CD4-positive, CD25-positive, alpha-beta regulatory T cell (primary cell): ENCODE data around the gene NCOA1. TPM values are rescaled to one million over a fixed set of nuclear protein-coding genes. Genes with fewer than 3 reads are reported as not detected.

ENCODE experiments used
- ATAC-seq, 2 donors: fragments of 150-1000 bp; cut with Tn5 transposase; one replicate each; pipeline ENCODE4 v1.10.0; 2021; ENCODE audit warnings: low read depth in 2 of 2, moderate number of reproducible peaks in 2 of 2, moderate library complexity in 1 of 2
- DNase-seq, 3 donors: peaks; one replicate each; pipeline versions ENCODE4 v3.0.0 to v3.0.0-alpha.2; 2012 to 2022; ENCODE audit warnings: mixed read lengths in 1 of 3
- H3K27ac ChIP-seq: one replicate; pipeline ENCODE4 v1.7.0; 2013; ENCODE audit warnings: mild to moderate bottlenecking, low read length; ENCODE audit not compliant: insufficient read depth, poor library complexity, severe bottlenecking
- H3K27me3 ChIP-seq: one replicate; pipeline ENCODE4 v1.7.0; 2013; ENCODE audit warnings: low read length; ENCODE audit not compliant: control insufficient read depth, insufficient read depth
- H3K36me3 ChIP-seq: one replicate; pipeline ENCODE4 v1.7.0; 2013; ENCODE audit warnings: mild to moderate bottlenecking, low read length, moderate library complexity; ENCODE audit not compliant: control insufficient read depth, insufficient read depth
- H3K4me1 ChIP-seq: 2 replicates; pipeline ENCODE4 v1.7.0; 2013; ENCODE audit warnings: mild to moderate bottlenecking, low read length; ENCODE audit not compliant: insufficient read depth, control insufficient read depth, poor library complexity, severe bottlenecking
- H3K4me3 ChIP-seq: one replicate; pipeline ENCODE4 v1.7.0; 2013; ENCODE audit warnings: low read depth, mild to moderate bottlenecking, low read length, moderate library complexity
- H3K9me3 ChIP-seq, 2 experiments: 1 replicate in 1 of 2; 2 replicates in 1 of 2; pipeline ENCODE4 v1.7.0; 2013; ENCODE audit warnings: low read length in 2 of 2, mild to moderate bottlenecking in 1 of 2, moderate library complexity in 1 of 2; ENCODE audit not compliant: control insufficient read depth in 2 of 2
- H3K27ac Mint-ChIP-seq, 3 donors: one replicate each; pipeline ENCODE4 v1.8.0; 2020 to 2022; ENCODE audit warnings: mild to moderate bottlenecking in 3 of 3, mixed read lengths in 3 of 3, moderate library complexity in 2 of 3
- H3K27me3 Mint-ChIP-seq: one replicate; pipeline ENCODE4 v1.8.0; 2022; ENCODE audit warnings: mild to moderate bottlenecking, mixed read lengths
- H3K36me3 Mint-ChIP-seq: one replicate; pipeline ENCODE4 v1.8.0; 2020; ENCODE audit warnings: mixed read lengths
- H3K4me1 Mint-ChIP-seq, 4 donors: one replicate each; pipeline ENCODE4 v1.8.0; 2020 to 2022; ENCODE audit warnings: mixed read lengths in 4 of 4, mild to moderate bottlenecking in 1 of 4
- H3K4me3 Mint-ChIP-seq, 4 donors: one replicate each; pipeline ENCODE4 v1.8.0; 2020 to 2022; ENCODE audit warnings: mild to moderate bottlenecking in 4 of 4, mixed read lengths in 4 of 4, moderate library complexity in 3 of 4
- H3K9me3 Mint-ChIP-seq, 7 donors: one replicate each; pipeline ENCODE4 v1.8.0; 2020 to 2022; ENCODE audit warnings: mixed read lengths in 7 of 7, mild to moderate bottlenecking in 3 of 7, moderate library complexity in 2 of 7
- polyA plus RNA-seq, 4 donors: library from polyadenylated mRNA; unstranded; fragments of 300-500 nt; fragmentation: Illumina TruSeq; gene quantifications; one replicate each; pipeline ENCODE4 v1.2.3, GENCODE V29; 2021
- total RNA-seq: library from RNA; stranded (reverse); gene quantifications from one replicate; pipeline ENCODE4 v1.2.3, GENCODE V29; 2022

The NCOA1 gene
- total and polyA plus RNA-seq, 5 donors from 2014 or later: 9.0 to 53.6 (median 15.2) TPM

DNA sequence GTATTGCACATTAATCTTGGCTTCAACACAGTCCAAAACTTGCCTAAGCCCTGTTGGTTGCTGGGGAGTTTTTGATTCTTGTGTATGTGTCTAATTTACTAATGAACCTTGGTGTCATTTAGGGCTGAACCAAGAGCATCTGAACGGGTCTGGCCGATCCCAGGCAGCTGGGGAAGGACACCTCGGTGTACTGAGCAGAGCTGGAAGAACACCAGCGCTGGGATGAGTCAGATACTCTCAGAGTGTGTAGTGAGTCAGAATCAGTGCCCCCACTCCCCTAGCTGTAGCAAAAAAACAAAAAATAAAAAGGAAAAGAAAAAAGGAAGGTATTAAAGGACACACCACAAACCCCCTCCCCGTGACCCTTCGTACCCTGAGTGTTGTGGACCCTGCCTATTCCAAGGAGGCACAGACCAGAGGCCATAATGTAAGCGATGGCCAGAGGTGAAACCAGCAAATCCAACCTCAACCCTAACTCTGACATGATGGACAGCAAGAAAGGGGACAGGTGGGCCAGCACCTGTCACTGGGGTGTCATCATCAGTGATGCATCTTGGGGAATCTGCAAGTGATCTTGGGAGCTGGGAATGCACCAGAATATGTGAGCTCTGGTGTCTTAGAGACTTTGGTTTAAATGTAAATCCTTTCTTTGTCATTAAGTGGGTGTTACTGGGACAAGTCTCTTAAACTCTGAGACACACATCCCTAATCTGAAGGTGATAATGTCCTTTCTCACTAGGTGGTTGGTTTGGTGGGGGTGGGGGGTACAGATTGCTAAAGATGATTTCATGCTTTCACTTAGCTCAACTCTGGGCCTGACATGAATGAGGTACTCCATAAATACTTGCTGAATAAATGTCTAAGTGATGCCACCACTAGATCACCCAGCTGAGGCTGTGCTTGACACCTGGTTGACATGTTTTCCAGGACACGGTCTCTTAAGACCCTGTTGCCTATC, 34.2 kb upstream of the NCOA1 start:
- no peaks in the 10 kb centered on the region for H3K36me3 Mint-ChIP-seq
- no peaks in the 10 kb centered on the region for H3K4me1 Mint-ChIP-seq
- peaks cover 21% of the 10 kb centered on the region for H3K27me3 Mint-ChIP-seq
- Histone ChIP-seq H3K27ac (no peak overlapping the region), H3K4me1 (no peaks in the 10 kb centered on the region), H3K36me3 (no peaks in the 10 kb centered on the region), H3K27me3 (no peaks in the 10 kb centered on the region), H3K4me3 (no peak overlapping the region), H3K9me3 (no peaks in the 10 kb centered on the region)
- no peak for DNase-seq
- peak in 1 of 2 donors; percentile 31 for ATAC-seq
- H3K9me3 Mint-ChIP-seq: peaks cover 0 to under 1% (median 0%) of the 10 kb centered on the region in 7 donors
- H3K27ac Mint-ChIP-seq: no peak overlapping the region
- H3K4me3 Mint-ChIP-seq: no peak overlapping the region

GRCh38 chr2:24457696-24458386, 33.2 kb upstream of the NCOA1 start:
- no peak for ATAC-seq
- H3K9me3 ChIP-seq: no peaks in the 10 kb centered on the region
- H3K27ac Mint-ChIP-seq: no peak overlapping the region
- no peaks in the 10 kb centered on the region for H3K4me1 ChIP-seq
- no peaks in the 10 kb centered on the region for H3K36me3 Mint-ChIP-seq
- H3K4me3 Mint-ChIP-seq: no peak overlapping the region
- no peaks in the 10 kb centered on the region for H3K36me3 ChIP-seq
- peaks cover 0 to 3% (median 0%) of the 10 kb centered on the region in 7 donors for H3K9me3 Mint-ChIP-seq
- peaks cover 21% of the 10 kb centered on the region for H3K27me3 Mint-ChIP-seq
- H3K27ac ChIP-seq: no peak overlapping the region
- DNase-seq: no peak
- no peaks in the 10 kb centered on the region for H3K27me3 ChIP-seq
- no peak overlapping the region for H3K4me3 ChIP-seq
- H3K4me1 Mint-ChIP-seq: no peaks in the 10 kb centered on the region

DNA sequence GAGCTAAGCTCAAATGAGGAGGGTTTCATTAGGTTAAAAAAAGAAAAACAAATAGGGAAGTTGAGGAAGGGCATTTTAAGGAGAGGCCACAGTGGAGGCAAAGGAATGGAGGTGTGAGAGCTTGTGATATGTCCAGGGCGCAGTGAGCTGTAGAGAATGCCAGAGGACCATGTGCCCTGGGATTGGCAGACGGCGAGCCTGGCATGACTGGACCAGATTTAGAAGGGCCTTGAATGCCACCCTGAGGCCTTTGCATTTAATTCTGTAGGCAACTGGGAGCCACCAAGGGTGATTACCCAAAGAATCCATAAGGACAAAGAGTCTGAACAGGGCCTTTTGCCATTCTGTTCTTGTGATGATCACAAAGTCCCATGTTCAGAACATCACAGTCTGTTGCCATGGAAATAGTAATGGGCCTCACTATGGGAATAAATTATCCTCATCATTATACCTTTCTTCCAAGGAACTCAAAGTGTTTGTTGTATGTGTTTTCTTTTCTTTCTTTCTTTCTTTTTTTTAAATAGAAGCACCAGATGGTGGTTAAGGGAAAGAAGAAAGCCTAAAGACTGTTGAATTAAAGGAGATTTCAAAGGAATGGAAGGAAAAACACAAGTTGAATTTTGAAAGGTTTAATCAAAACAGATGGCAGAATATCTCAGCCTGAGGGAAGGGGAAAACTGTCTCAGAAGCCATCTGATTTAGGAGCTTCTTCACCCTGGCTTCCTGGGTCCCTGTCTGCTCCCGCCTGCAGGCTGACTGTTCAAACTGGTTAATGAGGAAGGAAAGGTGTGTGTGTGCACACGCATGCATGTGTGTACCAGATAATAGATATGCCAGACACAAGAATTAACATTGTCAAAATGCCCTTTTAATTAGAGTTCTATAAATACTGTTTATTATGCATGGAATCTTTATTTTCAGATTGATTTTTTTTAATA, 31.6 kb upstream of the NCOA1 start:
- peaks cover 0 to 3% (median 0%) of the 10 kb centered on the region in 7 donors for H3K9me3 Mint-ChIP-seq
- H3K36me3 Mint-ChIP-seq: no peaks in the 10 kb centered on the region
- DNase-seq: no peak
- ATAC-seq: no peak
- H3K4me1 Mint-ChIP-seq: peaks cover 0 to 2% (median 0%) of the 10 kb centered on the region in 4 donors
- no peaks in the 10 kb centered on the region for H3K27me3 ChIP-seq
- peaks cover 24% of the 10 kb centered on the region for H3K27me3 Mint-ChIP-seq
- no peak overlapping the region for H3K27ac Mint-ChIP-seq
- H3K9me3 ChIP-seq: no peaks in the 10 kb centered on the region
- H3K27ac ChIP-seq: no peak overlapping the region
- H3K4me3 Mint-ChIP-seq: no peak overlapping the region
- no peak overlapping the region for H3K4me3 ChIP-seq
- H3K4me1 ChIP-seq: no peaks in the 10 kb centered on the region
- H3K36me3 ChIP-seq: no peaks in the 10 kb centered on the region

- peaks cover 0 to 3% (median 0%) of the 10 kb centered on the region in 7 donors for H3K9me3 Mint-ChIP-seq
- H3K4me3 ChIP-seq: no peak overlapping the region
- peaks cover 0 to 2% (median 0%) of the 10 kb centered on the region in 4 donors for H3K4me1 Mint-ChIP-seq
- no peak overlapping the region for H3K27ac ChIP-seq
- no peaks in the 10 kb centered on the region for H3K4me1 ChIP-seq
- no peak for ATAC-seq
- no peaks in the 10 kb centered on the region for H3K27me3 ChIP-seq
- peaks cover 10% of the 10 kb centered on the region for H3K27me3 Mint-ChIP-seq
- H3K9me3 ChIP-seq: no peaks in the 10 kb centered on the region
- no peaks in the 10 kb centered on the region for H3K36me3 ChIP-seq
- H3K27ac Mint-ChIP-seq: no peak overlapping the region
- DNase-seq: no peak
- no peak overlapping the region for H3K4me3 Mint-ChIP-seq
- no peaks in the 10 kb centered on the region for H3K36me3 Mint-ChIP-seq
Measured at GRCh38 chr2:24461685-24462084, 29.4 kb upstream of the NCOA1 start.

- Histone ChIP-seq H3K4me3 (no peak overlapping the region), H3K36me3 (no peaks in the 10 kb centered on the region), H3K27ac (no peak overlapping the region), H3K4me1 (no peaks in the 10 kb centered on the region), H3K9me3 (no peaks in the 10 kb centered on the region), H3K27me3 (no peaks in the 10 kb centered on the region)
- H3K4me1 Mint-ChIP-seq: peaks cover 0 to 2% (median 0%) of the 10 kb centered on the region in 4 donors
- no peak overlapping the region for H3K27ac Mint-ChIP-seq
- no peak for DNase-seq
- no peak overlapping the region for H3K4me3 Mint-ChIP-seq
- H3K36me3 Mint-ChIP-seq: no peaks in the 10 kb centered on the region
- H3K9me3 Mint-ChIP-seq: peaks cover 0 to 3% (median 0%) of the 10 kb centered on the region in 7 donors
- H3K27me3 Mint-ChIP-seq: peaks cover 14% of the 10 kb centered on the region
- ATAC-seq: no peak
Measured at GRCh38 chr2:24463271-24463670, 27.8 kb upstream of the NCOA1 start.

- H3K4me1 ChIP-seq: no peaks in the 10 kb centered on the region
- Mint-ChIP-seq H3K4me3 (no peak overlapping the region), H3K27ac (no peak overlapping the region), H3K4me1 (peaks cover 0 to 2% (median 0%) of the 10 kb centered on the region in 4 donors), H3K9me3 (peaks cover 0 to 3% (median 0%) of the 10 kb centered on the region in 7 donors), H3K36me3 (no peaks in the 10 kb centered on the region), H3K27me3 (peaks cover 9% of the 10 kb centered on the region)
- DNase-seq: no peak
- no peaks in the 10 kb centered on the region for H3K9me3 ChIP-seq
- no peak overlapping the region for H3K27ac ChIP-seq
- H3K27me3 ChIP-seq: peaks cover 2% of the 10 kb centered on the region
- no peaks in the 10 kb centered on the region for H3K36me3 ChIP-seq
- no peak overlapping the region for H3K4me3 ChIP-seq
- ATAC-seq: no peak
Measured at GRCh38 chr2:24466871-24467870, 23.9 kb upstream of the NCOA1 start.
